Glutamatergic neuron (in vitro differentiated cells): Measurements from ENCODE around the gene TRIM67. TPM values are rescaled to one million over a fixed set of nuclear protein-coding genes. Genes with fewer than 3 reads are reported as not detected.

Experiments
- DNase-seq: peaks from one replicate; pipeline ENCODE4 v3.0.0; 2022
- H3K27ac Mint-ChIP-seq: one replicate; pipeline ENCODE4 v1.8.0; 2020; ENCODE audit warnings: mild to moderate bottlenecking, mixed read lengths, inconsistent platforms; ENCODE audit not compliant: unreplicated experiment
- H3K27me3 Mint-ChIP-seq: one replicate; pipeline ENCODE4 v1.8.0; 2020; ENCODE audit warnings: mild to moderate bottlenecking, moderate library complexity, mixed read lengths, inconsistent platforms; ENCODE audit not compliant: unreplicated experiment
- H3K36me3 Mint-ChIP-seq: one replicate; pipeline ENCODE4 v1.8.0; 2020; ENCODE audit warnings: mild to moderate bottlenecking, mixed read lengths, inconsistent platforms; ENCODE audit not compliant: unreplicated experiment
- H3K4me1 Mint-ChIP-seq: one replicate; pipeline ENCODE4 v1.8.0; 2020; ENCODE audit warnings: mild to moderate bottlenecking, low read depth, mixed read lengths, inconsistent platforms; ENCODE audit not compliant: unreplicated experiment
- H3K4me3 Mint-ChIP-seq: one replicate; pipeline ENCODE4 v1.8.0; 2020; ENCODE audit warnings: mild to moderate bottlenecking, mixed read lengths, inconsistent platforms; ENCODE audit not compliant: unreplicated experiment
- H3K9me3 Mint-ChIP-seq: one replicate; pipeline ENCODE4 v1.8.0; 2020; ENCODE audit warnings: mild to moderate bottlenecking, moderate library complexity, mixed read lengths, inconsistent platforms; ENCODE audit not compliant: unreplicated experiment
- CTCF ChIP-seq: fragments of 200-600 bp; sonication (generic); IDR thresholded peaks from one replicate; pipeline ENCODE4 v1.5.0; 2021; ENCODE audit not compliant: partially characterized antibody, unreplicated experiment
- long read RNA-seq: library from polyadenylated mRNA; unstranded; transcript quantifications from one replicate; pipeline ENCODE4 v2.0.0, GENCODE V29; 2020; ENCODE audit not compliant: unreplicated experiment
- total RNA-seq: library from RNA; stranded (reverse); fragmentation: NEBNext Ultra II Directional; extraction: Animal tissue kit (Norgen Biotek cat#: 25700); gene quantifications from one replicate; pipeline ENCODE4 v1.2.1, GENCODE V29; 2021; ENCODE audit not compliant: unreplicated experiment

TRIM67 gene
- total RNA-seq = 3.9 TPM
- long read RNA-seq, partial matches to known transcripts = 0 of 2 reads
- long read RNA-seq, other reads (novel, unspliced or antisense) = 2 of 2 reads

DNA sequence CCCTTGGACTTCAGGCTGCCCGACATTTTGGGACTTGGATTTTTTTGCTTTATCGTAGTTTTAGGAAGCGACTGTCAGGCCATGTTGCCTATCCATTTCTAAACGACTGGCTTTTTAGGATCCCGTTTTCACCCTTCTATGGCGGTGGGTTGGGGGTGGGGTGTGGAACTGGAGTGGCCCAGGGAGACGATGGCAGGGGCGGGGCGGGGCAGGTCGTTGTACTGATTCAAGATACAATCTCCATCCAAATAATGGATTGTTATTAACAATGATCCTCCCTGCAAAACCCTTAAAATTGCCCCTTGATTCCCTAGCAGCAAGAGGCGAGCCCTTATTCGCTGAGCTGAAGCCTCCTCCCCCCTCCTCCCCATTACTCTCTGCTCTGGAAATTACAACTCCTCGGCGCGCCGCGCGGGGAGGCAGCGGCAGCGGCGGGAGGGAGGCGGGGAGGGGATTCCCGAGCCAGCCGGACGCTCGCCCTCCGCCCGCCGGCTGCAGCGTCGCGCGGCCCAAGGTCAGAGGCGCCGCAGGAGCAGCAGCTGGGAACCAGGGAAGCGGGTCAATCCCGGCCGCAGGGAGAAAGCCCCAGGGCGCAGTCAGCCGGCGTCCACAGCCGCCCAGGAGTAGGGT lies at the start of gene TRIM67:
Gene TRIM67, plus strand, starts transcription at position 392 of the 630 bp plus-strand sequence. CDS start 912 bp downstream, outside the sequence.
- no peak within 1 kb of the TSS for H3K27ac Mint-ChIP-seq
- no peak for TF ChIP-seq CTCF
- peaks cover 13% of the 10 kb centered on the region for H3K27me3 Mint-ChIP-seq
- no peaks in the 10 kb centered on the region for H3K4me1 Mint-ChIP-seq
- H3K36me3 Mint-ChIP-seq = no peaks in the 10 kb centered on the region
- peaks cover 4% of the 10 kb centered on the region for H3K9me3 Mint-ChIP-seq
- peak; percentile 75 for DNase-seq
- peak within 1 kb of the TSS; percentile 81 for H3K4me3 Mint-ChIP-seq

- Mint-ChIP-seq H3K27ac (no peak overlapping the region), H3K4me3 (no peak overlapping the region), H3K4me1 (no peaks in the 10 kb centered on the region), H3K27me3 (peaks cover 2% of the 10 kb centered on the region), H3K36me3 (no peaks in the 10 kb centered on the region), H3K9me3 (peaks cover 2% of the 10 kb centered on the region)
- DNase-seq = no peak
- no peak for TF ChIP-seq CTCF
These were observed 45.1 kb upstream of the TRIM67 start for GRCh38 chr1:231116738-231117137.

GRCh38 chr1:231118704-231119453 lies 43.0 kb upstream of the TRIM67 start:
- DNase-seq = no peak
- no peak overlapping the region for H3K27ac Mint-ChIP-seq

DNA sequence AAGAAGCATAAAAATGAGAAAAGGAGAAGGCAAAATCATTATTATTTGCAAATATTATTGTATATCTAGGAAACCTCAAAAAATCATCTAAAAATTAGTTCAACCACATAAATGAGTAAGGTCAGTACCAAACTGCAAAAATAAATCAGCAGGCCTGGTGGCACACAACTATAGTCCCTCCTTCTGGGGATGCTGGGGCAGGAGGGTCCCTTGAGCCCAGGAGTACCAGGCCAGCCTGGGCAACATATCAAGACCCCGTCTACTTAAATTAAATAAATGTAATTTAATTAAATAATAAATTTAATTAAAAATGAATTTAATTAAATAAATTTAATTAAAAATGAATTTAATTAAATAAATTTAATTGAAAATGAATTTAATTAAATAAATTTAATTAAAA lies 40.3 kb upstream of the TRIM67 start:
- no peak for TF ChIP-seq CTCF
- no peaks in the 10 kb centered on the region for H3K4me1 Mint-ChIP-seq
- H3K27me3 Mint-ChIP-seq = no peaks in the 10 kb centered on the region
- DNase-seq = no peak
- peaks cover 4% of the 10 kb centered on the region for H3K9me3 Mint-ChIP-seq
- H3K4me3 Mint-ChIP-seq = no peak overlapping the region
- no peak overlapping the region for H3K27ac Mint-ChIP-seq
- peaks cover 2% of the 10 kb centered on the region for H3K36me3 Mint-ChIP-seq

More at GRCh38 chr1:231118704-231119453, 43.0 kb upstream of the TRIM67 start:
- peaks cover 4% of the 10 kb centered on the region for H3K9me3 Mint-ChIP-seq
- peaks cover 2% of the 10 kb centered on the region for H3K27me3 Mint-ChIP-seq
- no peak for TF ChIP-seq CTCF
- H3K4me1 Mint-ChIP-seq = no peaks in the 10 kb centered on the region
- no peak overlapping the region for H3K4me3 Mint-ChIP-seq
- H3K36me3 Mint-ChIP-seq = no peaks in the 10 kb centered on the region

- H3K27me3 Mint-ChIP-seq = peaks cover under 1% of the 10 kb centered on the region
- no peak overlapping the region for H3K4me3 Mint-ChIP-seq
- TF ChIP-seq CTCF = no peak
- H3K27ac Mint-ChIP-seq = no peak overlapping the region
- peaks cover 8% of the 10 kb centered on the region for H3K36me3 Mint-ChIP-seq
- no peaks in the 10 kb centered on the region for H3K4me1 Mint-ChIP-seq
- DNase-seq = no peak
- peaks cover 7% of the 10 kb centered on the region for H3K9me3 Mint-ChIP-seq
These were observed 39.7 kb upstream of the TRIM67 start for GRCh38 chr1:231122143-231122542.
